Esophagus squamous epithelium (tissue), 5 donors: Measurements from ENCODE around the gene IRAK4. TPM values are rescaled to one million over a fixed set of nuclear protein-coding genes. Genes with fewer than 3 reads are reported as not detected.

Experiments
- DNase-seq: peaks from one replicate; lab custom pipeline; 2025; lab: John Stamatoyannopoulos, UW
- H3K27ac ChIP-seq, 4 donors: fragments of 200-600 bp; sonication (generic); one replicate each; pipeline ENCODE4 v1.5.1; 2016 to 2019; ENCODE audit warnings: mild to moderate bottlenecking in 1 of 4
- H3K27me3 ChIP-seq, 4 donors: fragments of 200-600 bp; sonication (generic); 1 replicate in 3 of 4; 2 replicates in 1 of 4; pipeline versions ENCODE4 v1.5.1 to v1.6.0; 2017 to 2021; ENCODE audit warnings: antibody characterized with exemption in 1 of 4
- H3K36me3 ChIP-seq, 3 donors: fragments of 200-600 bp; sonication (generic); one replicate each; pipeline ENCODE4 v1.5.1; 2016 to 2019
- H3K4me1 ChIP-seq, 3 donors: fragments of 200-600 bp; sonication (generic); one replicate each; pipeline ENCODE4 v1.5.1; 2017 to 2019
- H3K4me3 ChIP-seq, 4 donors: fragments of 200-600 bp; sonication (generic); 1 replicate in 3 of 4; 2 replicates in 1 of 4; pipeline ENCODE4 v1.5.1; 2016 to 2019; ENCODE audit warnings: mild to moderate bottlenecking in 2 of 4, moderate library complexity in 1 of 4
- H3K9me3 ChIP-seq, 3 donors: fragments of 200-600 bp; sonication (generic); one replicate each; pipeline ENCODE4 v1.5.1; 2016 to 2019
- CTCF ChIP-seq, 6 experiments: fragments of 450-650 bp in 4 of 6; fragments of 200-600 bp in 2 of 6; sonication (generic) in 2 of 6; IDR thresholded peaks; one replicate each; pipeline ENCODE4 v1.5.1; 2016 to 2019; ENCODE audit warnings: antibody characterized with exemption in 6 of 6, mild to moderate bottlenecking in 4 of 6, moderate library complexity in 4 of 6
- POLR2A ChIP-seq, 4 donors: fragments of 450-650 bp; IDR thresholded peaks; one replicate each; pipeline ENCODE4 v1.6.1; 2017; ENCODE audit warnings: antibody characterized with exemption in 4 of 4, mild to moderate bottlenecking in 4 of 4, moderate library complexity in 3 of 4
- WGBS, 2 donors: methylation state at CpG; one replicate each; pipeline ENCODE4 v1.1.5; 2018; 5-methylcytosine and 5-hydroxymethylcytosine counted together
- intact Hi-C: fragments of 100-400 bp; cut with DNase I; formaldehyde crosslinking; loops from one replicate; pipeline ENCODE4 v1.15.0; 2022
- total RNA-seq, 4 donors: library from RNA; depleted of rRNA; stranded (reverse); fragments of >200 nt; gene quantifications; one replicate each; pipeline ENCODE4 v1.1.0, GENCODE V29; 2016
- donor health status: DM: yes; HTN: yes; CAD: no.

IRAK4 gene
- total RNA-seq, 4 donors from 2014 or later = 19.8 to 26.3 (median 22.5) TPM

- Histone ChIP-seq H3K9me3 (no peaks in the 10 kb centered on the region), H3K4me1 (no peaks in the 10 kb centered on the region), H3K27me3 (no peaks in the 10 kb centered on the region), H3K4me3 (no peak overlapping the region), H3K27ac (no peak overlapping the region), H3K36me3 (peaks cover 0 to 44% (median 4%) of the 10 kb centered on the region in 3 donors)
- DNase-seq = no peak
- intact Hi-C loops = no loop called here
- TF ChIP-seq CTCF (IDR thresholded peaks at IDR 0.05) (no peak), POLR2A (IDR thresholded peaks at IDR 0.05) (no peak)
- 75 to 92% methylated on average over 1 of the region's 1 CpG for WGBS, 2 donors
Observed at GRCh38 chr12:43728698-43729097, 30.1 kb upstream of the IRAK4 start.

- H3K27me3 ChIP-seq = no peaks in the 10 kb centered on the region
- no peaks in the 10 kb centered on the region for H3K9me3 ChIP-seq
- H3K4me1 ChIP-seq = no peaks in the 10 kb centered on the region
- no peak for DNase-seq
- H3K4me3 ChIP-seq = no peak overlapping the region
- H3K27ac ChIP-seq = no peak overlapping the region
- TF ChIP-seq POLR2A (IDR thresholded peaks at IDR 0.05) (no peak), CTCF (IDR thresholded peaks at IDR 0.05) (no peak)
- peaks cover 0 to 57% (median 4%) of the 10 kb centered on the region in 3 donors for H3K36me3 ChIP-seq
- 71 to 75% methylated on average over 4 of the region's 4 CpGs for WGBS, 2 donors
- intact Hi-C loops = no loop called here
Observed at GRCh38 chr12:43730283-43730682, 28.5 kb upstream of the IRAK4 start.

- Histone ChIP-seq H3K27ac (no peak overlapping the region), H3K36me3 (peaks cover 0 to 83% (median 8%) of the 10 kb centered on the region in 3 donors), H3K4me3 (no peak overlapping the region), H3K9me3 (no peaks in the 10 kb centered on the region), H3K27me3 (no peaks in the 10 kb centered on the region), H3K4me1 (no peaks in the 10 kb centered on the region)
- no peak for DNase-seq
- TF ChIP-seq POLR2A (IDR thresholded peaks at IDR 0.05) = no peak
- no peak for TF ChIP-seq CTCF (IDR thresholded peaks at IDR 0.05)
- intact Hi-C loops = no loop called here
- WGBS, 2 donors = 84 to 92% methylated on average over 3 of the region's 3 CpGs
Observed at GRCh38 chr12:43733687-43734086, 25.1 kb upstream of the IRAK4 start.

- H3K27me3 ChIP-seq = no peaks in the 10 kb centered on the region
- no peaks in the 10 kb centered on the region for H3K9me3 ChIP-seq
- no peak overlapping the region for H3K4me3 ChIP-seq
- TF ChIP-seq CTCF (IDR thresholded peaks at IDR 0.05) (no peak), POLR2A (IDR thresholded peaks at IDR 0.05) (no peak)
- no peak overlapping the region for H3K27ac ChIP-seq
- WGBS, 2 donors = 78 to 81% methylated on average over 3 of the region's 3 CpGs
- H3K36me3 ChIP-seq = peaks cover 0 to 90% (median 4%) of the 10 kb centered on the region in 3 donors
- no peak for DNase-seq
- intact Hi-C loops = no loop called here
- H3K4me1 ChIP-seq = no peaks in the 10 kb centered on the region
Observed at GRCh38 chr12:43736927-43737440, 21.8 kb upstream of the IRAK4 start.

GRCh38 chr12:43737646-43738045 lies 21.1 kb upstream of the IRAK4 start:
- Histone ChIP-seq H3K4me3 (no peak overlapping the region), H3K9me3 (no peaks in the 10 kb centered on the region), H3K36me3 (peaks cover 0 to 90% (median 4%) of the 10 kb centered on the region in 3 donors), H3K4me1 (no peaks in the 10 kb centered on the region), H3K27ac (no peak overlapping the region), H3K27me3 (no peaks in the 10 kb centered on the region)
- intact Hi-C loops = no loop called here
- TF ChIP-seq CTCF (IDR thresholded peaks at IDR 0.05) (no peak), POLR2A (IDR thresholded peaks at IDR 0.05) (no peak)
- DNase-seq = no peak
- 38 to 57% methylated on average over 2 of the region's 2 CpGs for WGBS, 2 donors
